Muscle of back (tissue), 11 donors: Measurements from ENCODE around the gene CTDP1. TPM values are rescaled to one million over a fixed set of nuclear protein-coding genes. Genes with fewer than 3 reads are reported as not detected.
A peak's percentile ranks its signal among the peaks of the same experiment; 100 is the strongest.
"Not testable (repeated sequence)": the region's sequence is repeated elsewhere in the genome, so short reads cannot be mapped to it uniquely, and the experiment has no call there.

Source experiments
- DNase-seq, 3 donors: peaks; one replicate each; pipeline versions ENCODE4 v3.0.0 to v3.0.0-alpha.2; 2013
- polyA plus RNA-seq, 10 donors: library from polyadenylated mRNA; unstranded; fragments of 120-200 nt; gene quantifications; one replicate each; pipeline ENCODE4 v1.2.1, GENCODE V29; 2013; ENCODE audit not compliant: insufficient read length in 10 of 10

CTDP1 gene
- polyA plus RNA-seq, 10 donors, result 6.4 to 10.6 (median 8.4) TPM

DNA sequence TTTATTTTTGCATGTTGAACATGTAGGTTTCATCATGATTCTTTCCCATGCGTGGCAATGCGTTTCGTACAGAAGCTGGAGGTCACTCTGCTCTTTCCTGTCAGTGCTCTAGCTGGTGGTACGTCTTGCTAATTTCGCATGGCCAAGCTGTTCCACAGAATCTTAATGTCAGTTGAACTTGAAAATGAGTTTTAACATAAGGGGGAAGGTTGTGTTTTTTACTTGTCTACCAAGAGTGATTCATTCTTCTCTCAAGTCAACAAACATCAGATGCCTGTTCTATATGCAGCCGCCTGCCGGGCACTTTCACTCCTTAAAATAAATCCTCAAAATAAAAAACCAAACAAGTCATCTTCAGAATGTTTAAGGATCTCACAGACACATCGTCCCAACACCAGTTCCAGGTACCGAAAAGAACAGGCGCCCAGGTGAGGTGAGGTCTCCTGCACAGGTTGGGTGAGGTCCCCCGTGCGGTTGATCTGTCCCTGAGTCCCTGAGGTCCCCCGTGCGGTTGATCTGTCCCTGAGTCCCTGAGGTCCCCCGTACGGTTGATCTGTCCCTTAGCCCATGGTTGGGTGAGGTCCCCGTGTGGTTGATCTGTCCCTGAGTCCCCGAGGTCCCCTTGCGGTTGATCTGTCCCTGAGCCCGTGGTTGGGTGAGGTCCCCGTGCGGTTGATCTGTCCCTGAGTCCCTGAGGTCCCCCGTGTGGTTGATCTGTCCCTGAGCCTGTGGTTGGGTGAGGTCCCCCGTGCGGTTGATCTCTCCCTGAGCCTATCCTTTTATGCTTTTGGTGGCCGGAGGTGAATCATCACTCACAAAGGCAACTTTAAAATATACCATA lies 61.1 kb downstream of the CTDP1 start:
- DNase-seq, result no peak

DNA sequence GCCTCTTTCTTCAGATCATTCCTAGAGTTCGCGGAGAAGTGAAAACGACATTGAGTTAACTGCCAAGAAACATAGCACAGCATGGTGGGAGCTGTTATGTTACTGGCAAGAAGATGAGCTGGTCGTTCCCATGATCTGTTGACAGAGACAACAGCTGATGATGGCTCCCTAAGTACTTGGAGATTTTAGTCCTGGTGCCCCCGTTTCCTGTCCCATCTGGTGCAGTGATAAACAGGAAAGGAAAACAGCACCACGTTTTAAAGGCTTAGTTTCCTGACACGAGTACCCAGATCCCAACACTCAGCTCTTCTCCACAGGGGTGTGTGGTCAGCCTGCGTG lies 61.7 kb downstream of the CTDP1 start:
- no peak for DNase-seq

DNA sequence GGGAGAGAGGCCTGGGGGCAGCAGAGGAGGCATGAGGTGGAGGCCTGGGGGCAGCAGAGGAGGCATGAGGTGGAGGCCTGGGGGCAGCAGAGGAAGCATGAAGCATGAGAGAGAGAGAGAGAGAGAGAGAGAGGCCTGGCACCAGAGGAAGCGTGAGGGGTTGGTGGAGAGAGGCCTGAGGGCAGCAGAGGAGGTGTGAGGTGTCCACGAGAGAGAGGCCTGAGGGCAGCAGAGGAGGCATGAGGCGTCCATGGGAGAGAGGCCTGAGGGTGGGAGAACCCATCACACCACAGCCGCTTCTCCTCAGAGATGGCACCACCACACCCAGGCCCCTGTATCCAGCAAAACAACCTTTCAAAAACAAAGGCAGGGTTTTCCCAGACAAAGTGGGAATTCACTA lies 62.5 kb downstream of the CTDP1 start:
- DNase-seq, result no peak

DNA sequence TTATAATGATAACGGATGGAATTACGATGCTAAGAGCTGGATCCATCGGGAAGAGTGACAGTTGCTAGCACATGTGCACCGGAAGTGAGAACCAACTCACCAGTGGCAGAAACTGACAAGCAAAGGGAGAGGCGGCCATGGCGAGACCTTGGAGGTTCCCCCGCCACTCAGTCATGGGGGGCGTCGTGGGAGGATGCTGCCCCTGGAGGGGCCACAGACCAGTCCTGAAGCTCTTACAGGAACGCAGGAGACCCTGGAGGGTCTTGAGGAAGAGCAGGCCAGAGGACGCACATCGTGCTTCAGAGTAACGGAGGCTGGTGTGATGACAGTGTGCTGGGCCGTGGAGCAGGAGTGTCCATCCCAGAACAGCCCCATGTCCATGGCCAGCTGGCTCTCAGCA lies 65.0 kb downstream of the CTDP1 start:
- DNase-seq, result no peak

DNA sequence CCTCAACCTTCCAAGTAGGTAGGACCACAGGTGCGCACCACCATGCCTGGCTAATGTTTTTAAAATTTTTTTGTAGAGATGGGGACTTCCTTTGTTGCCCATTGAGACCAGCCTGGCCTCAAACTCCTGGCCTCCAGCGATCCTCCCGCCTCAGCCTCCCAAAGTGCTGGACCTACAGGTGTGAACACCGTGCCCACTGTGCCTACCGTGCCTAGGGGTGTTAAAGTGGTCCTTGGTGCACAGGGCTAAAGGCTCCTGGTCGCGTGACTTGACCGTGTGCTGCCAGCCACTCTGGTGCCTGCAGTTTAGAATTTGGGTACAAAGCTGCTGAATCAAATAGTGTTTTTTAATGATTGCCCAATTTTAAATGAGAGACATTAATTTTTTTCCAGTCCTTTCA lies 67.1 kb downstream of the CTDP1 start:
- no peak for DNase-seq

DNA sequence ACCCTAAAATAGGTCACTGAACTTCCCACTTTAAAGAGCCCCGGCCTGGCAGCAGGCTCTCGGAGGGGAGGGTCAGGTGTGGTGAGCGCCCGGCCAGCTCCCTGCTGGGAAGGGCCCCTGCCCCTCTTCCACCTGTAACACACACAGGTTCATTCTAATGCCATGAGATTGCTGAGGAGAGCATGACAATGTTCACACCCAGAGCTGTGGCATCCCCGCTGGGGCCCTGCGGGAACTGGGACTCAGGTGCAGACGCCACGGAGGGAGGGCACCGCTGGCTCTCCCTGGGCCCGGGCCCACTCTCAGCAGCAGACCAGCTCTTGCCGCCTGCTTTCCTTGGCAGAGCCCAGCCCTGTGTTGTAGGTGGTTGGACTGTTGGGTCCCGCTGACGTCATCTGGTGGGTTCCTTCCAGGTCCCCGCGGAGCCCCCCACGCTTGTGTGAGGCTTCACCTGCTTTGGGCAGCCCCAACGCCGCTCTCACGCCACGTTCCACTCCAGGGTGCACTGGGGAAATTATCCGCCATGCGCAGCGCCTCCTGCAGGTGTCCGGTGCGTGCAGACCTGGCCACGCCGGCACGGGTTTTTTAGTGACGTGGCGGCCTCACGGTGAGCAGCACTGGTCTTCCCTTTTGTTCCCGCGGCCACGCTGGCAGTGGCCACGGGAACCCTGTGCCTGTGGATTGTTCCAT lies 67.7 kb downstream of the CTDP1 start:
- DNase-seq, result no peak

DNA sequence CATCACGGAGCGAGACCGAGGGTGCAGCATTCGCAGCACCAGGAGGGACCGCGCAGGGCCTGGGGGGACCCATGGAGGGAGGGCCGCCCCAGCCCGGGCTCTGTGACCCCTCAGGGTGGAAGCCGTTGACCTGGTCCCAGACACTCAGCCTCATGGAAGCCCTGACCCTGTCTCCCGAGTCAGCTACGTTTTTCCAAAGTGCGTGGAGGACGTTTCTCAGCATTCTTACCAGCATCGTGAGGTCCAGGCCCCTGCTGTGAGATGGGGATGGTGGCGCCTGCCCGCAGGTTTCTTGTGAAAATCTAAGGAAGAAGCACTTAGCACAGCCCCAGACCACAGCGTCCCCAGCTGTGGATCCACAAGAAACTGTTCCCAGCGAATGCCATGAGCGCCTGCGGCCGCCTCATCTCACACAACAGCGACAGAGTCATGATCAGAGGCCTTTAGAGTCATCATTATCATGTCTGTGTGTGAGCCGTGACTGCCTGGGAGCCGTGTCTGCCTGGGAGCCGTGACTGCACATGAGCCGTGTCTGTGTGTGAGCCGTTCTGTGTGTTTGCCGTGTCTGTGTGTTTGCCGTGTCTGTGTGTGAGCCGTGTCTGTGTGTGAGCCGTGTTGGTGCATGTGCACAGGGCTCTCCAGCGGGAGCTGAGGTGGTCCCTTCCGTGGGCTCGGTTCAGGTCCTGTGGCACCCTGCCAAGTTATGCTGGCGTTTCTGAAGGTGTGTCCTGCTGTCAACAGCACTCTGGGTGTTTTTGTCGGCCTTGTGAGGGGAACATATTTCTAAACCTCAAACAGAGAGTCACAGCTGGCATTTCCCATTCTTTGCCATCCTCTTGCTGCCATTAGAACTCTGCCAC lies 68.9 kb downstream of the CTDP1 start:
- DNase-seq, result no peak

DNA sequence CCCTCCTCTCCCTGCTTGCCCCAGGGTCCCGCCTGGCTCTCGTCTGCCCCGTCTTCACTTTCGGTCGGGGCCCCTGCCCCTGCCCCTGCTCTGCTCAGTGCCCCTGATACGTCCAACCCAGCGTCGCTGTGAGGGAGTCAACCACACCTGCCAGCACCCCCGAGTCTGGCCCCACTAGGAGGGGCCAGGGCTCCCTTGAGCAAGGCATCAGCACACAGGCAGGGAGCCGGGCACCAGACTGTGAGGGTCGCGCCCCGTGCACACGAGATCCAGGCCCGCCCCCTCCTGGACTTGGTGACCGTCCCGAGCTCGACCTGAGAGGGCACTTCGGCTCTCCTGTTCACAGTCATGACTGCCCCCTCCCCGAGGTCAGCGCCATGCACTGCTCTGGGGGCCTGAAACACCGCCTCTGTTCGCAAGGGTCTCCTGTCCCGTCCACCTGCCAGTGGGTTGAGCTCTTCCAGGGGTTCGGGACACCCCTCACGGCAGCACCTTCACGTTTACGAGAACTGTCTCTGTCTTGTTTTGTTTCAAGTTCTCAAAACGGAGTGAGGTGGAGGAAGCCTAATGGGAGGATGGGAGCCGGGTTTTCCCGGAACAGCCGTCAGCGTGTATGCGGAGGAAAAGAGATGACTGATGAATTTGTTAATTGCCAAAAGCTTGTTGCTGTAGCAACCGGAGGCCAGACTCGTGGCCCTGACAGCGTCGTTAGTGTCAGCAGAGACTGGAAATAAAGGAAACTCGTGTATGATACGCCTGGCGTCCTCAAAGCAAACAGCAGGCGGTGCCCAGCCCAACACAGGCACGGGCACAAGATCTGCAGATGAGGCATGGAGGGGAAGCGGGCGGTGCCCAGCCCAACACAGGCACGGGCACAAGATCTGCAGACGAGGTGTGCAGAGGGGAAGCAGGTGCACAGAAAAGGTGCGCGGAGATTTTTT lies 69.9 kb downstream of the CTDP1 start:
- peak in 1 of 3 donors; percentile 19 for DNase-seq

DNA sequence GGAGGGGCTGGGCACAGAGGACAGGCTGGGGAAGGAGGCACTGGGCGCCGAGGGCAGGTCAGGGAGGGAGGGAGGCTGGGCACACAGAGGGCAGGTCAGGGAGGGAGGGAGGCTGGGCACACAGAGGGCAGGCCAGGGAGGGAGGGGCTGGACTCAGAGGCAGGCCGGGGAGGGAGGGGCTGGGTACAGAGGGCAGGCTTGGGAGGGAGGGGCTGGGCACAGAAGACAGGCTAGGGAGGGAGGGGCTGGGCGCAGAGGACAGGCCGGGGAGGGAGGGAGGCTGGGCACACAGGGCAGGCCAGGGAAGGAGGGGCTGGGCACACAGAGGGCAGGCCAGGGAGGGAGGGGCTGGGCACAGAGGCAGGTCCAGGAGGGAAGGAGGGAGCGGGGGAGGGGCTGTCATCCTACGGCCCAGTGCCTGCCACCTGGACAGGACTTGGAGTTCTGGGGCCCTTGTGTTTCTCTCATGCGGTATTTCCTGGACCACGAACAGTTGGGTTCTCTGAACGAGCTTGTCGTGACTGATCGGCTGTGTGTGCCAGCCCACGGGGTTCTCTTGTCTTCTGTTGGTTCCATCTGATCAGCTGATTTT lies 71.5 kb downstream of the CTDP1 start:
- DNase-seq, result no peak

DNA sequence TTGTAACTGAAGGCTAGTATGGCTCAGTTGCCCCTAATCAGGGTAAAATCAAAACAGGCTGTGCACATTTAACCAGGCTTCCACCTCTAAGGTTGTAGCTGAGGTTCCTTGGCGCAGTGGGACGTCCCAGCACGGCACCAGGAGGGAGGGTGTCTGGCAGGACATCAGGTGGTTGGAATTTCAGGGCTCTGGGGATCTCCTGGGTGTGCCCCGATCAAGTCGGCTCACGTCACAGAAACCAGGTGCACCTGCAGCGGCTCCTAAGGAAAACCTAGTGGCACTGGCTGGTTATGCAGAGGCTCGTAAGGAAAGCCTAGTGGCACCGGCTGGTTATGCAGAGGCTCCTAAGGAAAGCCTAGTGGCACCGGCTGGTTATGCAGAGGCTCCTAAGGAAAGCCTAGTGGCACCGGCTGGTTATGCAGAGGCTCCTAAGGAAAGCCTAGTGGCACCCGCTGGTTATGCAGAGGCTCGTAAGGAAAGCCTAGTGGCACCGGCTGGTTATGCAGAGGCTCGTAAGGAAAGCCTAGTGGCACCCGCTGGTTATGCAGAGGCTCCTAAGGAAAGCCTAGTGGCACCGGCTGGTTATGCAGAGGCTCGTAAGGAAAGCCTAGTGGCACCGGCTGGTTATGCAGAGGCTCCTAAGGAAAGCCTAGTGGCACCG lies 72.4 kb downstream of the CTDP1 start:
- not testable (repeated sequence) for DNase-seq

DNA sequence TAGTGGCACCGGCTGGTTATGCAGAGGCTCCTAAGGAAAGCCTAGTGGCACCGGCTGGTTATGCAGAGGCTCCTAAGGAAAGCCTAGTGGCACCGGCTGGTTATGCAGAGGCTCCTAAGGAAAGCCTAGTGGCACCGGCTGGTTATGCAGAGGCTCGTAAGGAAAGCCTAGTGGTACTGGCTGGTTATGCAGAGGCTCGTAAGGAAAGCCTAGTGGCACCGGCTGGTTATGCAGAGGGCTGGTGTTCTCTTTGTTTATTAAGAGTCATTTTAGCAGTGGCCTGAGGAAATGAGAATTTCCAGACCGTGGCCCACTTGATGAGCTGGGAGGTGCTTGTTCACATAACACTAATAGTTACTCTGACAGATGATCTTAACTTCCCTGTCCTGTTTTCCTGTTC lies 73.3 kb downstream of the CTDP1 start:
- not testable (repeated sequence) for DNase-seq

DNA sequence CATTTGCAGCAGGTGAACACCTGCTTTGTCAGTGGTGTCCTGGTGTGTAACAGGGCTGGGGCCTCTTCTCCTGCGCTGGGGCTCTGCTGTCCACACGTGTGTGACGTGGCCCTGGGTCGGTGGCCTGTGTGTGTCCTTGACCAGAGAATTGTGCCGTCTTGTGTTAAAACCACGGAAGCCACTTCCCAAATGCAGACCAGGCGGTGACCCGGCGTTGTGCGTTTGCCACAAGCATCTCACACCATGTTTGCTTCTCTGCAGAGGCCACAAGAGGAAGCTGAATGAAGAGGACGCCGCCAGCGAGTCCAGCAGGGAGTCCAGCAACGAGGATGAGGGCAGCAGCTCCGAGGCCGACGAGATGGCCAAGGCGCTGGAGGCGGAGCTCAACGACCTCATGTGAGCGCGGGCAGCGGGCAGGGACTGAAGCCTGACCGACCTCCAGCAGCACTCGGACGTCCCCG lies 73.8 kb downstream of the CTDP1 start:
- DNase-seq, result no peak

DNA sequence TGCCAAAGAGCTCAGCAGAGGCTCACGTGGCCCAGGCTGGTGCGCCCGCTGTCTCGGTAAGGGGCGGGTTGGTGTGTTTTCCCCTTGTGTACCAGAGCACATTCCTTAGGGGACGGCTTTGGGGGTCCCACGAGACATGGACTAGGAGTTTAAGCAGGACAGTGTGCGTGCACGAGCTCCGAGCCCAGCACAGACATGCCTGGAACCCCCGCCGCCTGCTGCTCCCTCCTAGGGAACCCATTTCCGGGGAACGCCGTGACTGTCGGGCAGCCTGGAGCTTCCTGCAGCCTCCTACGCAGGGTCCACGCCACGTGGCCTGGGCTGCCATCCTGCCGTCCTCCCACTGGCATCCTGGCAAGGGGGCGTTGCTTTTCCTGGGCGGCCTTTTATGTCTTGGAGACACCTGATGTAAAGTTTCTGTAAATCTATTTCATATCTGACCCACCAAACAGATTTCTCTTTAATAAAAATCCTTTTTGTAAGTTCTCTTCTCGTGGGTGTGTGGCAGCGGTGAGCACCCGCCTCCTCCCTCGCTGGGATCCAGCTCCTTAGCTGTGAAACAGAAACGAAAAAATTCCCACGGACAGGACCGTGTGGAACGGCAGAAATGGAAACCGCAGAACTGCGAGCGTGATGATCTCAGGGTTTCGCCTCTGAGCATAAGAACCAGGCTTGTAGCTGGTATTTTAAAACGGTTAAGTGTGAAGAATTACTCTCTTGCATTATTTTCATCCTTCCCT lies 74.6 kb downstream of the CTDP1 start:
- DNase-seq, result no peak

DNA sequence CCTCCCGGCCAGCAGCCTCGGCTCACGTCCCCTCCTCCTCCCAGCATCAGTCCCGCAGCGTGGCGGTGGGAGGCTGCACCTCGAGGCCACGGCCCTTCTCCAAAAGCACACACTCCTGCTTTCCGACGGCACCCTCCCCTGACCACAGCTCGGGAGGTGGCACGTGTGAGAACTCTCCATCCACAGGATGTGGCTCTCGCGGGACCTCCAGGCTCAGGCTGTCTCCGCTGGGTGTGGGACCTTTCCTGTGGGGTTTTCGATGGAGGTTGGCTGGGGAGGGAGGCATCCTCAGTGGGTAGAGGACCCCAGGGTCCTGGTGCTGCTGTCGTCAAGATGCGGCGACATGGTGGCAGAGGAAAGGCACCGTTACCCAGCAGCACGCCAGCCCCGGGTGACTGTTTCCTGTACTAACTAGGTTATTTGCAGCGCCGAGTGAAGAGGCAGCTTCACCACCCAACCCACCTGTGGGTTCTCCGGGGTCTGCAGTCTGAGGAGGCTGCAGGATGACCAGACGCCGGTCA lies 75.3 kb downstream of the CTDP1 start:
- DNase-seq, result no peak

DNA sequence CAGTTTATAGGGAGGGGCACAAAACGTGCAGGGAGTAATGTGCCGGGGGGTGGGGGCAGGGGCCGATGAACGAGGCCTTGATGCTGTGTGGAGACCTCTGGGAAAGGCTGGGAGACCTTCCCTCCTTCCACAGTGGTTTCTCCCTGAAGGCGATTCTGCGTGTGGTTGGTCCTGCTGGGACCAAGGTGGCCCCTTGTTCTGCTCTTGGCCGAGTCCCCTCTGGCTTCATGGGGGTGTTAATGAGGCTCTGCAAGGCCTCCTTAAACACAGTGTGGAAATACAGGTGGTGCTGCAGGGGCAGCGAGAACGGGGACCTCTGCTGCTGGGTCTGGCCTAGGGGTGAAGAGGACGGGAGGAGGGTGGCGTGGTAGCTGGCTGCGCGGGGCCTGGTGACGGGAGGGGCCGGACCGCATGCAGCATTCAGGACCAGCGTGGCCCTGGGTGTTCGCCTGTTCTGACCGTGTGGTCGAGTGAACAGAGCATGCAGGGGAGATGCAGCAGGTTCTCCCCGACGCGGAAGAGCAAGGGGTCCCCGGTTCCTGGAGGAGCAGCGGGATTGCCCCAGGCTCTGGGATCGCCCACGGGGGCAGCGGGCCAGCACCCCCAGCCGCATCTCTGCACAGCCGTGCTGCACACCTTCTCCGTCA lies 76.0 kb downstream of the CTDP1 start:
- DNase-seq, result no peak

DNA sequence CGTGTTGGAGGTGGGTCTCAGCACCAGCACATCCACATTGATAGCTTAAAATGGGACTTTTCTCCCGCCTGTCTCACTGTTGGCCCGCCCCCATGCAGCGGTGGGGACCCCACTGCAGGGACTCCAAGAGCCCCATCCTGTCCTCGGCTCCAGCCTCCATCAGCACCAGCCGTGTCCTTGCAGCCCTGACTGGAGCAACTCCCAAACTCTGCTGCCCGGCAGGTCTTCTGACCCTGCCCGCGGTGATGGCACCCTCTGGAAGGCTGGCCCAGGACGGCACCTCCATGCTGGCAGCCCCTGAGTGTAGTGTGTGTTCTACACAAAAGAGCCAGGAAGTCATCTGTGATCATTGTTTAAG lies 76.5 kb downstream of the CTDP1 start:
- no peak for DNase-seq

DNA sequence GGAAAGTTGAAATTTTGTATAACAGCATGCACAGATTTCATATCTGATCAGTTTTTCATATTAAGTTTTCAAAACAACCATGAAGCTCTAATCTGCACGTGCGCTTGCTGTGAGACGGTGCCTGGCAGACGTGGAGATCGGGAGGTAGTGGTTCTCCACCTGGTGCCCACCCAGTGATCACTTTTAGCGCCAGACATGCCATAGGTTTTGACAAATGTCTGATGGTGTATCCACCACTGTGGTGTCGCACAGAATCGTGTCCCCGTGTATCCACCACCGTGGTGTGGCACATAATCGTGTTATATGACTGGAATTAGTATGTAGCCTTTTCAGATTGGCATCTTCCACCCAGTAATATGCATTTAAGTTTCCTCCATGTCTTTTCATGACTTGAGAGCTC lies 77.2 kb downstream of the CTDP1 start:
- DNase-seq, result no peak

DNA sequence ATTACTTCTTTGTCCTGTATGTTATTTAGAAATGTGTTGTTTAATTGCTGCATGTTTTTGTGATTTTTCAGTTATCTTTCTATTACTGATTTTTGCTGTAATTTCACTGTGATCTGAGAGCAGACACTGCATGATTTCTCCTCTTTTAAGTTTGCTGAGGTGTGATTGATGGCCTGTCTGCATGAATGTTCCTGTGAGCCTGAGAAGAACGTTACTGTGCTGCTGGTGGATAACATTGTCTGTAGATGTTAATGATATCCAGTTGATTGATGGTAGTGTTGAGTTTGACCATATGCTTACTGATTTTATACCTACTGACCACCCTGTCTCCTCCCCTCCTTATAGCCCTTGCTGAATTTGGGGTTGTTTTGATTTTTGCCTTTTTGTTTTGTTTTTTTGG lies 80.7 kb downstream of the CTDP1 start:
- no peak for DNase-seq

DNA sequence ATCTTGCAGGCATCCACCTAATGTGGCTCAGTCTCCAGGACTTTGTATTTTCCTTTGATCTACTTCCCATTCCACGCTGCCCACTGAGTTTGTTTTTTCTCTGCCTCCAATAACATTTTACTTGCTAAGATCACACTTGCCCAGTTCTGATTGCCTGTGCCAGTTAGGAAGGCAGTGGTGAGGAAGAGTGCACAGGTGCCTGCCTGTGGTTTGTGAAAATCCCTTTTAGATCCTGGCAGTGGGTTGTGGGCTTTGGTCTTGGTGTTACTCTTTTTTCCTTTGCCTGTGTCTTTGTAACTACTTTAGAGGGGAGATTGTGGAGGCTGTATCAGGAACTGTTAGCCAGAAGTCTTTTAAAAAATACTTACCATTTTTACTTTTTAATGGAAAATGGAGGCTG lies 81.3 kb downstream of the CTDP1 start:
- DNase-seq, result no peak
